NT2/D1 (cell line): ENCODE data around the gene FUT2.

Source experiments
- SUZ12 ChIP-seq: IDR thresholded peaks from 2 replicates; pipeline ENCODE4 v1.6.1; 2011; ENCODE audit not compliant: insufficient read length, insufficient read depth; ENCODE audit errors: extremely low read depth
- YY1 ChIP-seq: IDR thresholded peaks from 2 replicates; pipeline ENCODE4 v1.6.1; 2011; ENCODE audit not compliant: insufficient read length, insufficient read depth

DNA sequence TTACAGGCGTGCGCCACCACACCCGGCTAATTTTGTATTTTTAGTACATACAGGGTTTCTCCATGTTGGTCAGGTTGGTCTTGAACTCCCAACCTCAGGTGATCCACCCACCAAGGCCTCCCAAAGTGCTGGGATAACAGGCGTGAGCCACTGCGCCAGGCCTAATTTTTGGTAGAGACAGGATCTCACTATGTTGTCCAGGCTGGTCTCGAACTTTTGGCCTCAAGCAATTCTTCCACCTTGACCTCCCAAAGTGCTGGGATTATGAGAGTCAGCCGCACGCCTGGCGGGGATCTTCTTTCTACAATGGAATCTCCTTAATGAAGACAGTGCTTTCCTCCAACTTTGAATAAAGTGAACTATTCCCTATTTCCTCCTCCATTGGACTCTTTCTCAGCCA lies 38.9 kb downstream of the FUT2 start:
- TF ChIP-seq SUZ12 (no peak), YY1 (no peak)
